ENCODE data around the gene PHACTR2.

PHACTR2 gene

DNA sequence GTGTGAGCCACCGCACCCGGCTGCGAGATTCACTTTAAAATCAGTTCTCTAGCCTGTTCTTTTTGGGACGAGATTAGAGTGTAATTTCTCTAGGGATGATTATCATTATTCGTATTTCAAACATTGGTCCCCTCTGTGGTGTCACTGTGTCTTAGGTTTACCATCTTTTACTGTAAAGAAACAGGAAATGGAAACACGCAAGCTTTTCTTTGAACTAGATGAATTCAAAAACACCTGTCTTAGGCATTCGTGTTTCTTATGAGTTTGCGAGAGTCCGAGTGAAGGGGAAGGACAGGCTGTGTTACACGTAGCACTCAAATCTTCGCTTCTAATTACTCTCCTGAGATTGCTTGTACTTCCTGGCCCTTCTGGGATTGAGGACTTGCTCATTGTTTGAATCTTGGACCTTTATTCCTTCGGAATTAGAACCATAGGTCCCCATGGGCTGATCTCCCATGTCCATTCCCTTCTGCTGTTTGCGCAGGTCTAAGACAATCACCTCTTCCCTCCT is 61.6 kb downstream of the PHACTR2 start:
- no peak overlapping the region for H3K4me3 ChIP-seq (ENCODE audit: control insufficient read depth, low read depth, low read length)
- no peak for DNase-seq (ENCODE audit: low read depth)
- TF ChIP-seq, protein P1, sequence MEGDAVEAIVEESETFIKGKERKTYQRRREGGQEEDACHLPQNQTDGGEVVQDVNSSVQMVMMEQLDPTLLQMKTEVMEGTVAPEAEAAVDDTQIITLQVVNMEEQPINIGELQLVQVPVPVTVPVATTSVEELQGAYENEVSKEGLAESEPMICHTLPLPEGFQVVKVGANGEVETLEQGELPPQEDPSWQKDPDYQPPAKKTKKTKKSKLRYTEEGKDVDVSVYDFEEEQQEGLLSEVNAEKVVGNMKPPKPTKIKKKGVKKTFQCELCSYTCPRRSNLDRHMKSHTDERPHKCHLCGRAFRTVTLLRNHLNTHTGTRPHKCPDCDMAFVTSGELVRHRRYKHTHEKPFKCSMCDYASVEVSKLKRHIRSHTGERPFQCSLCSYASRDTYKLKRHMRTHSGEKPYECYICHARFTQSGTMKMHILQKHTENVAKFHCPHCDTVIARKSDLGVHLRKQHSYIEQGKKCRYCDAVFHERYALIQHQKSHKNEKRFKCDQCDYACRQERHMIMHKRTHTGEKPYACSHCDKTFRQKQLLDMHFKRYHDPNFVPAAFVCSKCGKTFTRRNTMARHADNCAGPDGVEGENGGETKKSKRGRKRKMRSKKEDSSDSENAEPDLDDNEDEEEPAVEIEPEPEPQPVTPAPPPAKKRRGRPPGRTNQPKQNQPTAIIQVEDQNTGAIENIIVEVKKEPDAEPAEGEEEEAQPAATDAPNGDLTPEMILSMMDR (IDR thresholded peaks at IDR 0.05; ENCODE audit: control insufficient read depth, insufficient read depth, low read depth, low read length, missing control alignments): no peak

DNA sequence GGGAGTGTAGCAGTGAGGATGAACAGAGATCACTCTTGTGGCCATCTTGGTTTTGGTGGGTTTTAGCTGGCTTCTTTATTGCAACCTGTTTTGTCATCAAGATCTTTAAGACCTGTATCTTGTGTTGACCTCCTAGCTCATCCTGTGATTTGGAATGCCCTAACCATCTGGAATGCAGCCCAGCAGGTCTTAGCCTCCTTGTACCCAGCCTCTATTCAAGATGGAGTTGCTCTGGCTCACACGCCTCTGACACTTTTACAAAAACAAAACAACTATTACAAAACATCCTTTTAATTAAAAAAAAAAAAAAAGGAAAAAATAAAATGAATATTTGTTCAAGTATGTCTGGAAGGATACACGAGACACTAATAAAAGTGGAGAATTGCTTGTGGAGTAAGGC is 62.4 kb downstream of the PHACTR2 start:
- no peak for DNase-seq (ENCODE audit: low read depth)
- no peak overlapping the region for H3K4me3 ChIP-seq (ENCODE audit: control insufficient read depth, low read depth, low read length)
- TF ChIP-seq, protein P1 (IDR thresholded peaks at IDR 0.05; ENCODE audit: control insufficient read depth, insufficient read depth, low read depth, low read length, missing control alignments): no peak

DNA sequence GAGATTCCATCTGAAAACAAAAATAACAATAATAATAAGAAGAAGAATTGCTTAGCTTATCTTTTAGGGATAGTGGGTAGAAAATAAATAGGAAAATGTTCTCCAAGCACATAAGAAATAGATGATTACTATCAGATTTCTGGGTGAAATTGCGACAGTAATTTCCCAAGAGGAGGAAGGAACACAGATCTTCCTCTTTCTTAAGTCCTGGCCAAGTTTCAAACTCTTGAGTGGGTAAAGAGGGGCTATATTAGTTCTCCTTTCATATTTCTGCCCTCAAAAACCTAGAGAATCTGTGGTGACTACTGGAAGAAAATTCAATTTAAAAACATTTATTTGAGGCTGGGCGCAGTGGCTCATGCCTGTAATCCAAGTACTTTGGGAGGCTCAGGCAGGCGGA is 63.7 kb downstream of the PHACTR2 start:
- H3K4me3 ChIP-seq (ENCODE audit: control insufficient read depth, low read depth, low read length): no peak overlapping the region
- TF ChIP-seq, protein P1 (IDR thresholded peaks at IDR 0.05; ENCODE audit: control insufficient read depth, insufficient read depth, low read depth, low read length, missing control alignments): no peak
- no peak for DNase-seq (ENCODE audit: low read depth)

DNA sequence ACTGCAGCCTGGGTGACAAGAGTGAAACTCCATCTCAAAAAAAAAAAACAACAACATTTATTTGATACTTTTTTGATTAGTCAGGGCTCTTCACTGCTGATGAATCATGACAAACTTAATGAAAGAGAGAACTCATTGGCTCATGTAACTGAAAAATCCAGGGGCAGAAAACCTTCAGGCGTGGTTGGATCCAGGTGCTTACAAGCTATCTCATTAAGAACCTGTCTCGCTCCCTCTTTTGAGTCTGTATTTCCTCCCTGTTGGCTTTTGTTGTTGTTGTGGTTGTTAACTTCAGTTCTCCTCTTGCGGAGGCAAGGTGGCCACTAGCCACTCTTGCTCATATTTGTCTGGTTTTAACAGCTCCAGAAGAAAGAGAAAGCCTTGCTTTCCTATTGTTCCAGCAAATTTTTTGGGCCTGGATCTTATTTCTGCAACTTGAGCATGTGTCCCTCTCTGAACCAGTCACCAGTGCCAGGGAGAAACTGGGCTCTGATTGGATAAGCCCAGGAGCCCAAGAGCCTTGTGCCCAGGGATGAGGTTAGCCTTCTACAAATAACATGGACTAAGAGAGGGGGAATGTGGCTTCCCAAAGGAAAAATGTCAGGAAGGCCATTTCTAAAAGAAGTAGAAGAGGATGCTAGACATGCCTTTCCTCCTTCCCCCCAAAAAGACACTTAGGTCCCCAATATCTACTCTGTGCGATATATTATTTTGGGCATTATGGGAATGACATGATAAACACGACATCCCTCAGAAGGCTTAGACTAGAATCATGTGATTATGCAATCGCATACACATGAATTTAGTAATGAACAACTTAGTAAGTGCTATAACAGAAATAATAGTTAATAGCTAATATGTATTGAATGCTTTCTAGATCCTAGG is 64.5 kb downstream of the PHACTR2 start:
- DNase-seq (ENCODE audit: low read depth): no peak
- TF ChIP-seq, protein P1 (IDR thresholded peaks at IDR 0.05; ENCODE audit: control insufficient read depth, insufficient read depth, low read depth, low read length, missing control alignments): no peak

DNA sequence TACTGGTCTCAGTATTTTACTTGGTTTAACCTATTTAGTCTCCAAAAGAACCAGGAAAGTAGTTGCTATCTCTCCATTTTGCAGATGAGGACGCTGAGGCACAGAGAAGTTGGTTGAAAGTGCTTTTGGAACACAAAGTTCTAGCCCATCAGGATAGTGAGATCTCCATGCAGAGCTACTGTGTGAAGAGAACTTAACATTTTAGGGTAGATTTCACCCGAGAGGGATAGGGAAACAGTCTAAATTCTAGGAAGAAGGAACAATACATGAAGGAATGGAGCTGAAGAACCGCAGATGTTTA is 65.1 kb downstream of the PHACTR2 start:
- TF ChIP-seq, protein P1 (IDR thresholded peaks at IDR 0.05; ENCODE audit: control insufficient read depth, insufficient read depth, low read depth, low read length, missing control alignments): no peak
- DNase-seq (ENCODE audit: low read depth): no peak
- no peak overlapping the region for H3K4me3 ChIP-seq (ENCODE audit: control insufficient read depth, low read depth, low read length)

More for the DNA sequence above, 64.5 kb downstream of the PHACTR2 start:
- no peak overlapping the region for H3K4me3 ChIP-seq (ENCODE audit: control insufficient read depth, low read depth, low read length)

DNA sequence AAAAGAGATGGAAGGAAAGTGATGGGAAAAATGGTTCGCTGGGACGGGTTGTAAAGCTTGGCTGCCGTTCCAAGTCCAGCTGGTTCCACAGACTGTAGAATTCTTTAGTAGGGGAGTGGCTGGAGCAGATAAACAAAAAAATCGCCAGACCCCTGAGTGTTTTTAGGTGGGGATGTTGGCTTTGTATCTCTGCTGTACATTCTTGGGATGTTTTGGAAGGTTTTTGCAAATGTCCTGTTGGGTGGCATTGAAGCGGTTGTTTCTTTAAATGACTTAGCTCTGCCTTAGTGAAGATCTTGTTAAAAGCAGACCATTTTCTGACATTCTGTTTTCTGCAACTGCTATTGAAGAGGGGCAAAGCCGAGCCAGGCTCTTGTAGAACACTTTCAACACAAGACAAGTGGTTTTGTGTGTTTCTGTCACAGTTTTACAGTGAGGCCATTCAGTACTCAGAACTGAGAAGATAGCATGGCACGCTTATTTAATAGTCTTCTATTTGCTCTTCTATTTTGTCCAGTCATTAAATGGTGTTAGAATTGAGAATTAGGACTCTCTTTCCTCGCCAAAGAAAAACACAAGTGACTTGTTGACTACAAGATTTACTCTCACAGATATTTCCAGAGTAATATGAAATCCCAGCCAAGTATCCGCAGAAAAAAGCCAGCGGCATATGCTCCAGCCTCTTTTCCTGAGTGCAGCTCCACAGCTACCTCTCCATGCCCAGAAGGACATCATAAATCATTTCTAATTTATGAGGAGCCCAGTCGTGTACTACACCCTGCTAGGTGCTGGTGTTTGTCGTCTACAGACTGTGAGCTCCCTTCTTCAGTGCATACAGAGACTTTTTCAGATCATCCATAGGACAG is 65.8 kb downstream of the PHACTR2 start:
- TF ChIP-seq, protein P1 (IDR thresholded peaks at IDR 0.05; ENCODE audit: control insufficient read depth, insufficient read depth, low read depth, low read length, missing control alignments): no peak
- H3K4me3 ChIP-seq (ENCODE audit: control insufficient read depth, low read depth, low read length): no peak overlapping the region
- no peak for DNase-seq (ENCODE audit: low read depth)
